GM19397 (cell line): ENCODE results near the gene MAIP1.

Experiments
- ATAC-seq: cut with Tn5 transposase; IDR thresholded peaks from one replicate; pipeline ENCODE4 v1.9.1; 2021; ENCODE audit warnings: mild to moderate bottlenecking, moderate library complexity; ENCODE audit not compliant: unreplicated experiment

The MAIP1 gene

DNA sequence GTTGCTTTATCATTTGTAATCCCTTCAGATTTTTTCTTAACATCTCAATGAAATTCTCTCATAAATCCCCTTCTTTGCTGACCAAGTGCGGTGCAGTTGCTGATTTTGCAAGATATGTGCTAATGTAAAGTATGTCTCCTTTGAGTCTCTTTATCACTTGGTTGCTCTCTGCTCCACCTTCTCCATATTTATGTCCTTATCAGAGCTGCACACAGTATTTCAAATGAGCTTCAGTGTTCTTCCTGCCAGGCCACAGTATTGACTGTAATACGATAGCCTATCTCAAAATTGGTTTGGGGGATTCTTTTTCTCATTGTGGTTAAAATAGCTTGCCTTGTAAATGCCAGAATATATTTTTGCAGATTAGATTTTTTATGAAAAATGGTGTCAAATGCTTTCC lies 32.2 kb downstream of the MAIP1 start:
- no peak for ATAC-seq

DNA sequence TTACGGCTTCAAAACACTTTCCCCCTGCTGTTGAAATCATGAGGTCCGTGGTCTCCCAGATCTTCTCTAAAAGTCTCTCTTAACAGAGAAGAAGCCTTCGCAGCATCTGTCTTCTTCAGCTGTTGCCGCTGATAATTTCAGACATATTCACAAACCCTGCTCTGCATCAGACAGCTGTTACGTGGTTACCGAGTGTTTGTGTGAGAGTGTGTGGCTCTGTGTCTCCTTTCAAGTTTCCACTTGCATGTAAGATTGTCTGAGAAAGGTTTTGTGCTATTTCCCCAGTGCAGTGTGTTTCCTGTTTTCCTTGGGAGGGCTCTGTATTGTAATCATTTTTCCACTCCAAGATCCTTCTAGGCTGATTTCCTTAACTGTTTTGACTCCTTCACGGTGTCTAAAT lies 32.8 kb downstream of the MAIP1 start:
- no peak for ATAC-seq

DNA sequence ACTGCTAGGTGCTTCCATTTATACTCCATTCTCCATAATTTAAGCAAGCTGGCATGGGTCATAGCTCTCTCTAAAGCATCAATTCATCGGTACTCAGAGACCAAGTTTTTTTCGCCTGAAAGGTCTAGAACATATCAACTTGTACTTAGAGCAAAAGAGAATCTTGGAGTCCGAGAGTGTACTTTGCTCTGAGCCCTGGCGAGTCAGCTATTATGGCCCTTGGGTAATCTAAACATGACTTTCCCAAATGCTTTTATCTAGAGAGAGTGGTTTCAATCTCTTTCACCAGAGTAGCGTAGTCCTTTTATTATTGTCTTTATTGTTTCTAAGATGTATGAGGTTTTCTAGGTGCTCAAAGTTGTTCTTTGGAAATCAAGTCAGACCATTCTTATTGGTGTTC lies 34.4 kb downstream of the MAIP1 start:
- ATAC-seq = no peak

- no peak for ATAC-seq
Measured at GRCh38 chr2:199991691-199992090, 36.3 kb downstream of the MAIP1 start.

- ATAC-seq = no peak
Measured at GRCh38 chr2:199992296-199992695, 36.9 kb downstream of the MAIP1 start.

- ATAC-seq = no peak
Measured at GRCh38 chr2:199994371-199994770, 39.0 kb downstream of the MAIP1 start.

DNA sequence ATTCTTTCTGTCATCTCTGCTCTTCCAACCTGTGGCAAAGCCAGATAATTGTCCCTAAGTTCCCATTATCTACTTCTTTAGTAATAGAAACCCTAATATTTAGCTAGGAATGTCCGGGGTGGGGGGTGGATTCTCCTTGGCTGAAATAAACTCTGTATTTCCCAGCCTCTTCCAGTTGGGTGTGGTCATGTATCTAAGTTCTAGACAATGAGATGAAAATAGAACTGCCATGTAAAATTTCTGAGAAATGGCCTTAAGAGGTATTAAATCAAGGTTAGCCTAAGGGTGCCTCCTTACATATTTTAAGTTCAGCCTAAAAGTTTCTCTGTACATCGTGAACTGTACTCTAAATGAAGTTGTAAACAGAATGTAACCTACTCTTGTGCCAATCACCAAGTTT lies 39.5 kb downstream of the MAIP1 start:
- no peak for ATAC-seq

DNA sequence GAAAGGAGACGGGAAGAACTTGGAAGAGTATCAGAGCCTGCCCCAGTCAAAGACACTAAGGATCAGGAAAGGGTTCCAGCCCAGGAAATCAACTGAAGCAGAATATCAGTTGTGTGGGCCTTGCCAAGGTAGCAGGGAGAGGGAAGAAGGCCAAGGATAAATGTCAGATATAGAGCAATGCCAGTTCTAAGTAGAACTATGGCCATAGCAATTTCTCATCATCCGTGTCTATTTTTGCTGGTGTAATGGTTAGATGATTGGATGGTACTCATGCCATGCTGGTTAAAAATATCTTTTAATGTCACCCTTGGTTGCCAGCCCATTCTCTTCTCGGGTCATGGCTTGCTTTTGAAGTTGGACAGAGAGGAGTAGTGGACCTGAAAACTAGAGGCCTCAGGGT lies 41.9 kb downstream of the MAIP1 start:
- no peak for ATAC-seq

- ATAC-seq = no peak
Measured at GRCh38 chr2:199999166-199999565, 43.8 kb downstream of the MAIP1 start.

- no peak for ATAC-seq
Measured at GRCh38 chr2:200000444-200001163, 45.2 kb downstream of the MAIP1 start.

GRCh38 chr2:200003444-200003843 lies 48.1 kb downstream of the MAIP1 start:
- no peak for ATAC-seq

- ATAC-seq = no peak
Measured at GRCh38 chr2:200005675-200006074, 50.3 kb downstream of the MAIP1 start.

DNA sequence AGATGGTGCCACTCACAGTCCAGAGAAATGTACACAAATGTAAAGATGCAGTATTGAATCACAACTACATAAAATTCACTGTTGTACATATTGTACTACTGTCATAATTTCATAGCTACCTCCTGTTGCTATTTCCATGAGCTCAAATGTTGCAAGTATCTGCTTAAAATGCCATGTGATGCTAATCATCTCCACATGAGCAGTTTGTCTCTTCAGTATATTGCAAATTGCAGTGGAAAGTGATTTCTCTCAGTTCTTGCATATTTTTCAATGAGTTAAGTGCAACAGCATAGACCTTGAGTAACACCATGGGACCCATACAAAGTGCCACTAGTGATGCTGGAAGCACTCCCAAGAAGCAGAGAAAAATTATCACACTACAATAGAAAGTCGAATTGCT lies 51.9 kb downstream of the MAIP1 start:
- ATAC-seq = no peak

DNA sequence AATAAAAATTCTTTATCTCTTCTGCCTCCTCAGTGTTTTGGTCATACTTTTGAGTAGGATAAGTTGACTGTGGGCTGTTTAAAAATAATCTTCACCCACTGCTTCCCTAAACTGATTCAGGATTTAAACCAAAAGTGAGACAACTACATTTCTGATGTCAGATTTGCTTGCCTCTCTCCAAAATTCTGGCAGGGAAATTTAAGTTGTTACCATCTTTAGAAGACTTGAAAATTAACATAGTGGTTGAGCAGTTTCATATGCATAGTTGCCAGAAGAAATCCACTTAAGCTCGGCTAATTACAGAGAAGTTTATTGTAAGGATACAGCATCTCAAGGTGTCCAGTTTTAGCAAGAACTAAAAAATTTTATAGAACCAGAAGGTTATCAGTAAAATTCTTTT lies 57.0 kb downstream of the MAIP1 start:
- no peak for ATAC-seq
